OCI-LY7 (cell line): ENCODE results near the gene TAF10. TPM values are rescaled to one million over a fixed set of nuclear protein-coding genes. Genes with fewer than 3 reads are reported as not detected.

Source experiments
- BruUV-seq: library from RNA; stranded (reverse); fragments of 400-500 nt; replicated peaks from 2 replicates; lab custom pipeline; 2021; lab: Mats Ljungman, UMichigan
- CTCF ChIA-PET: fragments of 300-600 bp; sonication (Branson Sonifier 250); formaldehyde crosslinking; loops from one replicate; lab custom pipeline; 2022; ENCODE audit warnings: antibody characterized with exemption; ENCODE audit not compliant: unreplicated experiment; lab: Charles Lee
- POLR2A ChIA-PET: fragments of 300-600 bp; sonication (Branson Sonifier 250); formaldehyde crosslinking; loops from one replicate; lab custom pipeline; 2022; ENCODE audit warnings: antibody characterized with exemption; lab: Charles Lee
- DNase-seq: peaks from one replicate; pipeline ENCODE4 v3.0.0-alpha.2; 2015; ENCODE audit warnings: low spot score
- H2AFZ ChIP-seq: fragments of 200-600 bp; sonication (generic), shearing (Covaris generic); 2 replicates; pipeline ENCODE4 v1.6.1; 2014; ENCODE audit warnings: mild to moderate bottlenecking, antibody characterized with exemption, low read length, moderate library complexity
- H3K27ac ChIP-seq: fragments of 200-600 bp; sonication (generic); 2 replicates; pipeline ENCODE4 v1.5.1; 2014; ENCODE audit warnings: mixed run types, low read depth, mild to moderate bottlenecking, moderate library complexity, low read length, inconsistent platforms; ENCODE audit not compliant: poor library complexity, severe bottlenecking
- H3K36me3 ChIP-seq: fragments of 200-600 bp; sonication (generic); 2 replicates; pipeline ENCODE4 v1.6.1; 2014; ENCODE audit warnings: mild to moderate bottlenecking, antibody characterized with exemption, low read length, moderate library complexity, mixed read lengths; ENCODE audit not compliant: insufficient read depth
- H3K4me1 ChIP-seq: fragments of 200-600 bp; sonication (generic); 2 replicates; pipeline ENCODE4 v1.5.1; 2014; ENCODE audit warnings: mild to moderate bottlenecking, low read length; ENCODE audit not compliant: insufficient read depth, poor library complexity, severe bottlenecking
- H3K4me2 ChIP-seq: fragments of 200-600 bp; sonication (generic); 2 replicates; pipeline ENCODE4 v1.6.1; 2014; ENCODE audit warnings: mild to moderate bottlenecking, low read length
- H3K4me3 ChIP-seq: fragments of 200-600 bp; sonication (generic); 2 replicates; pipeline ENCODE4 v1.5.1; 2014; ENCODE audit warnings: mild to moderate bottlenecking, low read depth, low read length; ENCODE audit not compliant: poor library complexity, severe bottlenecking
- H3K79me2 ChIP-seq: fragments of 200-600 bp; sonication (generic); 2 replicates; pipeline ENCODE4 v1.6.1; 2016; ENCODE audit warnings: low read depth, mild to moderate bottlenecking, low read length, moderate library complexity, mixed read lengths; ENCODE audit not compliant: insufficient read depth
- H3K9me2 ChIP-seq: fragments of 200-600 bp; sonication (generic); 2 replicates; pipeline ENCODE4 v1.6.1; 2016; ENCODE audit warnings: mild to moderate bottlenecking, low read length, mixed read lengths; ENCODE audit not compliant: insufficient read depth
- H3K9me3 ChIP-seq: fragments of 200-600 bp; sonication (generic); 2 replicates; pipeline ENCODE4 v1.6.1; 2014; ENCODE audit warnings: mild to moderate bottlenecking, mixed run types, low read length, mixed read lengths
- H4K20me1 ChIP-seq: fragments of 200-600 bp; sonication (generic); 2 replicates; pipeline ENCODE4 v1.6.1; 2014; ENCODE audit warnings: mild to moderate bottlenecking, antibody characterized with exemption, low read length, moderate library complexity, mixed read lengths; ENCODE audit not compliant: insufficient read depth
- CTCF ChIP-seq: fragments of 200-600 bp; sonication (generic); conservative IDR thresholded peaks from 2 replicates; pipeline ENCODE4 v1.5.1; 2014; ENCODE audit warnings: mild to moderate bottlenecking, antibody characterized with exemption, low read length, moderate library complexity, mixed read lengths
- EZH2phosphoT487 ChIP-seq: fragments of 200-600 bp; sonication (generic); IDR thresholded peaks from 2 replicates; pipeline ENCODE4 v1.6.1; 2018; ENCODE audit warnings: low read depth, borderline replicate concordance, mild to moderate bottlenecking, mixed run types, antibody characterized with exemption, low read length, moderate library complexity, mixed read lengths
- intact Hi-C: fragments of 100-400 bp; cut with micrococcal nuclease; formaldehyde crosslinking; loops from one replicate; pipeline ENCODE4 v1.10.0; 2022; ENCODE audit not compliant: unreplicated experiment
- total RNA-seq, 2 experiments: library from RNA; depleted of rRNA in 1 of 2; stranded (reverse); fragments of >200 nt in 1 of 2; shearing (Covaris generic) in 1 of 2; gene quantifications; 2 replicates each; pipeline ENCODE4 v1.2.3, GENCODE V29; 2014 to 2022

Gene TAF10
- total RNA-seq, 2 experiments from 2014 or later: 117 to 146 TPM

- Histone ChIP-seq H3K9me2 (no peaks in the 10 kb centered on the region), H3K4me1 (peaks cover 38% of the 10 kb centered on the region), H2AFZ (no peak overlapping the region), H3K79me2 (peaks cover 21% of the 10 kb centered on the region; the same call in 1 of the 2 replicates), H3K4me3 (peak overlapping the region; percentile 87), H3K27ac (peak overlapping the region; percentile 32), H4K20me1 (peaks cover 12% of the 10 kb centered on the region), H3K9me3 (no peaks in the 10 kb centered on the region), H3K36me3 (peaks cover 57% of the 10 kb centered on the region), H3K4me2 (peak overlapping the region; percentile 90)
- DNase-seq: peak; percentile 30
- TSS peak; percentile 54 for BruUV-seq
- TF ChIP-seq EZH2phosphoT487: no peak
- no peak for TF ChIP-seq CTCF
- CTCF ChIA-PET: interaction anchor here (0.6 to 1.5 kb wide), 3 partner anchors 9 to 72 kb away, joined by 3 to 8 read pairs (median 6); partner anchors contain the start of gene MRPL17
- intact Hi-C loops: no loop called here
- POLR2A ChIA-PET: interaction anchor here (0.6 to 2.2 kb wide), 11 partner anchors 9 to 74 kb away, joined by 3 to 22 read pairs (median 4); partner anchors contain the start of gene MRPL17
Measured at GRCh38 chr11:6611092-6611962, 689 bp downstream of the TAF10 start.

GRCh38 chr11:6610591-6610990 is 1.4 kb downstream of the TAF10 start:
- Histone ChIP-seq H3K9me2 (no peaks in the 10 kb centered on the region), H3K36me3 (peaks cover 59% of the 10 kb centered on the region), H3K79me2 (peaks cover 26% of the 10 kb centered on the region)

More at GRCh38 chr11:6610591-6610990, 1.4 kb downstream of the TAF10 start:
- intact Hi-C loops: no loop called here
- H3K4me3 ChIP-seq: peak overlapping the region; percentile 87
- peaks cover 45% of the 10 kb centered on the region for H3K4me1 ChIP-seq
- ChIA-PET CTCF (no interaction called here), POLR2A (no interaction called here)
- H3K9me3 ChIP-seq: no peaks in the 10 kb centered on the region
- H2AFZ ChIP-seq: no peak overlapping the region
- no peak for DNase-seq
- BruUV-seq: no TSS peak
- peak overlapping the region; percentile 90; the same call in 1 of the 2 replicates for H3K4me2 ChIP-seq
- H3K27ac ChIP-seq: no peak overlapping the region
- H4K20me1 ChIP-seq: peaks cover 14% of the 10 kb centered on the region
- TF ChIP-seq CTCF: no peak
- TF ChIP-seq EZH2phosphoT487: no peak
